ENCODE results near the gene MYO9A.

DNA sequence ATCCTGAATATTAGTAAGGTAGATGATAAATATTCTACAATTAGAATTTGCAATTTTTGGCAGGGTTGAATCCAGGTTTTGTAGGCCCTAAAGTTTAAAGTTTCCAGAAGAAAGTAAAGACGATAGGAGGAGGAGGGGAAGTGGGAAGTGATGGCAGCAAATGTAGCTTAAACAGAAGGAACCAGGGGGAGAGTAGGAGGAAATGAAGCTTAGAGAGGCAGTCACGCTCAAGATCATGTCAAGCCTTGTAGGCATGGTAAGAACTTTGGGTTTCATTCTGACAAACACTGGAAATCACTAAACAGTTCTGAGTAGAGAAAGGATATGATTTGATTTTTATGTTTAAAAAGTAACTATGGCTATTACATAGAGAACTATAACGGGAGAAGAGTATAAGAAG lies 243.7 kb downstream of the MYO9A start:
- TF ChIP-seq POLR2AphosphoS5 (IDR thresholded peaks at IDR 0.05; ENCODE audit: low read depth) (no peak), GABPA (IDR thresholded peaks at IDR 0.05; ENCODE audit: low read depth) (no peak)
- TF ChIP-seq, protein P1, sequence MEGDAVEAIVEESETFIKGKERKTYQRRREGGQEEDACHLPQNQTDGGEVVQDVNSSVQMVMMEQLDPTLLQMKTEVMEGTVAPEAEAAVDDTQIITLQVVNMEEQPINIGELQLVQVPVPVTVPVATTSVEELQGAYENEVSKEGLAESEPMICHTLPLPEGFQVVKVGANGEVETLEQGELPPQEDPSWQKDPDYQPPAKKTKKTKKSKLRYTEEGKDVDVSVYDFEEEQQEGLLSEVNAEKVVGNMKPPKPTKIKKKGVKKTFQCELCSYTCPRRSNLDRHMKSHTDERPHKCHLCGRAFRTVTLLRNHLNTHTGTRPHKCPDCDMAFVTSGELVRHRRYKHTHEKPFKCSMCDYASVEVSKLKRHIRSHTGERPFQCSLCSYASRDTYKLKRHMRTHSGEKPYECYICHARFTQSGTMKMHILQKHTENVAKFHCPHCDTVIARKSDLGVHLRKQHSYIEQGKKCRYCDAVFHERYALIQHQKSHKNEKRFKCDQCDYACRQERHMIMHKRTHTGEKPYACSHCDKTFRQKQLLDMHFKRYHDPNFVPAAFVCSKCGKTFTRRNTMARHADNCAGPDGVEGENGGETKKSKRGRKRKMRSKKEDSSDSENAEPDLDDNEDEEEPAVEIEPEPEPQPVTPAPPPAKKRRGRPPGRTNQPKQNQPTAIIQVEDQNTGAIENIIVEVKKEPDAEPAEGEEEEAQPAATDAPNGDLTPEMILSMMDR (IDR thresholded peaks at IDR 0.05; ENCODE audit: insufficient read depth, low read length): no peak
